HG03521 (cell line): Measurements from ENCODE around the gene KDM2B.

Source experiments
- ATAC-seq: cut with Tn5 transposase; IDR thresholded peaks from one replicate; pipeline ENCODE4 v1.9.1; 2021; ENCODE audit warnings: mild to moderate bottlenecking, moderate library complexity; ENCODE audit not compliant: unreplicated experiment

The KDM2B gene

GRCh38 chr12:121532503-121533393 is 48.1 kb downstream of the KDM2B start:
- no peak for ATAC-seq

DNA sequence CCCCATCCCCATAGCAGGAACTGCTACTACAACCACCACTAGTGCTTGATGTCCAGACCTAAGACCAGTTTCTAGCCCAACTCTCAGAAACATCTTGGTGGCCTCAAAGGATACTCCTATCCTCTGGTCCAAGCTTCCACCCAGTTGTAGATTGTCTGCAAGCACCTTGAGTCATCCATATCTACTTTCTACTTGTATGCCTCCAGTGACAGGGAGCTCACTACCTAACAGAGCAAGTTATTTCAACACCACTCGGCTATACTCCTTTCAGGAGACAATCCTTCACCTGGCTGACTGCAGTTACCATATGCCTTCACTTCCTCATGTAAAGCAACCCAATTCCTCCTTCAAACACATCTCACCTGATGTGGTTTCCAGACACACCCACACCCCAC is 49.5 kb downstream of the KDM2B start:
- no peak for ATAC-seq

- ATAC-seq = no peak
These were observed 50.0 kb downstream of the KDM2B start for GRCh38 chr12:121530600-121531355.

GRCh38 chr12:121529184-121529583 is 51.6 kb downstream of the KDM2B start:
- no peak for ATAC-seq

DNA sequence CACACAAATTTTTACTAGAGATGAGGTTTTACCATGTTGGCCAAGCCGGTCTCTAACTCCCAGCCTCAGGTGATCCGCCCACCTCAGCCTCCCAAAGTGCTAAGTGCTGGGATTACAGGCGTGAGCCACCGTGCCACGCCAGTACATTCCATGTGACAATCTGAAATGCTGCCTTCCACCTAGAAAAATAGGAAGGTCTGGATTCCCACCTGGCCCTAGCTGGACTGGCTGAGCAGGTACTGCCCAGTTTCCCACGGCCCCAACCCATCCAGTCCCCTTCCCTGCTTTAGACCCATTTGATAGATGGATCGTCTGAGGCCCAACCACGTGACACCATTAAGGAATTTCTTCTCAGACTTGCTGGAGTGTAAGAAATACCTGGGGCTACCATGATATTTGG is 55.4 kb downstream of the KDM2B start:
- ATAC-seq = no peak

GRCh38 chr12:121524196-121524916 is 56.5 kb downstream of the KDM2B start:
- ATAC-seq = no peak

DNA sequence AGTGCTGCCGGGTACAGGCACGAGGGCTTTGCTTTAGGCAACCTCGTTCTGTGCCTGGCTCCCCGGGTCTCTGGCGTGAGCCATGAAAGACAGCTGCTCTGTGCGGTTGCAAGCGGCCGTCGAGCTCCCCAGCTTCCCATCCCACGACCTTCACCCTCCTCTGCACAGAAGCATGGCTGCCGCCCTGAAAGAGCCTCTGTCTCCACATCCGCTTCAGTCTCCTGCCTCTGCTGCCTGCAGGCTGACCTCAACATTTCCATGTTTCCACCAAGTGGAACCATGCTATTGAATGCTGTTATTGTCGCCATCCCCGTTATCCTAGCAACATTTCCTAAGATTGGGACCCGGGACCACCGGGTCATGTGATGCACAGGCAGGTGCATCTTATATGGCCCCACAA is 57.1 kb downstream of the KDM2B start:
- ATAC-seq = no peak

DNA sequence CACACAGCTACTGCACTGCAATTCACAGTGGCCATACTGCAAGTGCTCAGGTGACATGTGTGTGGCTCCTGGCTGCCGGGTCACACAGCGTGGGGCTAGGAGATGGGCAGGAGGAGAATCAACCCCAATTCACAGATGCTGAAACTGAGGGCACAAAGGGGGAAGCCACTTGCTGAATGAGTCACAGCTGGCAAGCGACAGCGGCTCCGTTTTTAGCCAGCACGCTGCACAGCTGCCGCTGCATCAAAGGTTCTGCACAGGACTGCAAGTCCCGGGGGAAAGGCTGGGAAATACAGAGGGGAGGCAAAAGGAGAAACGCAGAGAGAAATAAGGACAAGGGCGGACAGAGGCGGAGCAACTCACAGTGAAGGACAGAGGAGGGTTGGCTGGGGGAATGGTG is 57.9 kb downstream of the KDM2B start:
- no peak for ATAC-seq

GRCh38 chr12:121520586-121521086 is 60.2 kb downstream of the KDM2B start:
- no peak for ATAC-seq

GRCh38 chr12:121520119-121520518 is 60.7 kb downstream of the KDM2B start:
- ATAC-seq = no peak

GRCh38 chr12:121519227-121519626 is 61.6 kb downstream of the KDM2B start:
- no peak for ATAC-seq

GRCh38 chr12:121518656-121519055 is 62.2 kb downstream of the KDM2B start:
- ATAC-seq = no peak

- no peak for ATAC-seq
These were observed 64.3 kb downstream of the KDM2B start for GRCh38 chr12:121516437-121517011.

GRCh38 chr12:121515615-121516014 is 65.2 kb downstream of the KDM2B start:
- no peak for ATAC-seq

GRCh38 chr12:121514184-121514742 is 66.6 kb downstream of the KDM2B start:
- peak; percentile 48 for ATAC-seq

DNA sequence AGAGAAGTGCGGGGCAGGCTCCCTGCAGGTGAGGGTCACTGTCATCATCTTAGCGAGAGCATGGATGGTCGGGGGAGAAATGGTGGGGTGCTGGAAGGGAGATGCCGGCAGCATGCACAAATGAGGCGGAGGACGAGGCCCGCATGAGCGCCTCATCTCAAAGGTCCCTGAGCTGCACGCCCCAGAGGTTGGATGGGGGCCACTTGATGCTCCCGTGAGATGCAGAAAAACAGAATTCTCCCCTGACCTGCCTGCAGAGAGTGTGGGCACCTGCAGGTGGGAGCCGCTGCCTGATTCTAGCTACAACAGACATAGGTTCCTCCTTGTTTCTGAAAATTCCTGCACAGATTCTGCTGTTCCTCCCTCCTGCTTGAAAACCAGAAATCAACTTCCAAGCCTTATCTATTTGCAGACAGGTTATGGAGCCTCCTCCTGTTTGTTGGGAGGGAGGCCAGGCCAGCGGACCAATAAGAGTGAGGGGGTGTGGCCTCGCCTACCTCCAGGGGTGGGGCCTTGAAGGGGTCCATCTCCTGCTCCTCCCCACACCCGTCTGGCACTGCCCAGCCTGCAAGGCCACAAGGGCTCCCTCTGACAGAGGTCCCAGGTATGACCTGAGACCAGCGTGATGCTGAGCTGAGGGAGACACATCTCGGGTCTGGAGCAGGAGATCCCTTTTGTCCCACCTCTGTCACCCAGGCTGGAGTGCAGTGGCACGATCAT is 67.2 kb downstream of the KDM2B start:
- peak; percentile 56 for ATAC-seq

- ATAC-seq = no peak
These were observed 68.3 kb downstream of the KDM2B start for GRCh38 chr12:121512561-121512960.

DNA sequence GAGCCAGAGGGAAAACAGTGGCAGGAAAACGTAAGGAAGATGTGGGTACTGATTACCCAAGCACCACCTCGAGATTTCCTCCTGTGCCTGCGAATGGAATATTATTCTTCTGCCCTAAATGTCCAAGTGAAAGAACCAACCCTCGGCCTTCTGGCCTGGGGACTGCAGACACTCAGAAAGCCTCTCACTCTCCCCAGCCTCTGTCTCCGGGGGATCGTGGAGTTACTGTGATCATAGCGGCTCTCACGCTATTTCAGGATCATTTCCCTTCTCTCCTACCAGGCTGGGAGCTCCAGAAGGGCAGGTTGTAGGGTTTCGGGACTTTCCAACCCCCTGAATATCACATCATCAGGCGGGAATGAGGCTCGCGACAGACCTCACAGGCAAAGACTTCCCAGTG is 68.9 kb downstream of the KDM2B start:
- no peak for ATAC-seq

DNA sequence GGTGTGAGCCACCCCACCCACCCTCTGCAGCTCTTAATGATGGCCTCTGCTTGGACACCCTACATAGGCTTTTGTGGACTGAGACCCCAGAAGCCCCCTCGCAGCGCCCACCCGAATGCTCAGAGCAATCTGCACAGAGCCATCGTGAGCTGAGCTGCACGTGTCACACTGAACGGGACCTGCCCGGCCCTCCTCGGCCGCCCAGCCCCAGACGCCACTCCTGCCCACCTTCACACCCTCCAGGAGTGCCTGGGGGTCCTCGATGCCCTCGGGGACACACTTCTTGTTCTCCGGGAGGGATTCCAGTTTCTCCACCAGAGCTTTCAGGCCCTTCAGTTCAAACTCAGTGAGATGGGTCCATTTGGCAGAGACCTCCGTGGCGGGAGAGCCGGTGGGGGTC is 71.5 kb downstream of the KDM2B start:
- ATAC-seq = no peak

DNA sequence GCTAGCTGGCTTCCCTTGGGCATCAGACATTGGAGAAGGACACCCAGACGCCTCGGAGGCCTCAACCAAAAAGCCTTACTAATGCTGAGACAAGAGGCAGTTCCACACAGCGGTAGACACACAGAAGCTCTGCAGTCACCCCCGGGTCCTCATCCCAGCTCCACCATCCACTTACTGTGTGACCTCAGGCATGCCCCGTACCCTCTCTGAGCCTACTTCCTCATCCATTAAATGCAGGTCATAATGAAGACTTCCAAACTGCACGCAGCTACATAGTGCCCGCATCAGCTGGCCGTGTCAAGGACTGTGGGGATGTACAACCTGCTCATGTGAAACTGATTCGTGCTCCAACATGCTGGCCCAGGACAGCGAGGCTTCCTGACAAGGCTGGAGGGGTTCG is 72.3 kb downstream of the KDM2B start:
- ATAC-seq = no peak
